Hematopoietic multipotent progenitor cell treated with erythropoietin and hydrocortisone succinate and interleukin-3 and kit ligand, for 15 days (in vitro differentiated cells): ENCODE data around the gene PHF10.
"Not testable (repeated sequence)": the region's sequence is repeated elsewhere in the genome, so short reads cannot be mapped to it uniquely, and the experiment has no call there.

Experiments
- DNase-seq: peaks from one replicate; pipeline ENCODE4 v3.0.0-alpha.2; 2015; ENCODE audit warnings: low spot score

Gene PHF10

DNA sequence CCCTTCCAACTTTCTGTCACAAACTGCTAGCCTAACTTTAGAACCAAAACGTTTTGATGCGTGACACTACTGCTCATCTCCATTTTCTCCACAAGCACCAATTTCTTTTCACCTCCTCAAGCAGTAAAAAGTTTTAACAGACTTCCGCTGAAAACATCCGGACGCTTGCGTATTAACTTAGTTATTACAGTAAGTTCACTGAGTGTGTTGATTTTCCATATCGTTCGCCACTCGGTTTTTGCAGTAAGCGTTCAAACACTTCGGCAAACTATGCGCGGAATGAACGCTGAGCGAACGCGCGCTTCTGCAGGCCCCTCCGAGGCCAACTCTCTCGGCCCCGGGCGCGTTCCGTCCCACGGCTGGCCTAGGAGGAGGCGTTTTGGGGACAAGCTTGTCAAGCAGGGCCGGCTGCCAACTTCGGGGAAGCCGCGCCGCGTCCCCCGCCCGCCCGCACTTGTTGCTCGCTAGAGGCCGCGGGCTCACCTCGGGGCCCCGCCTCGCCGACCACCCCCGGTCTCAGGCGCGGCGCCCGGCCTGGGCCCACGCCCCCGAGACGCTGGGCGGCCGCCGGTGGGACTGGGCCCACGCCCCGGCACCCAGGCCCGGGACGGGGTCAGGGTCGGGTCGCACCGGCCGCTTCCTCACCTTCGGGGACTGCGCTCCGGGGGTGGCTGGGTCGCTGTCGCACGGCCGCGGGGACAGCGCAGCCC lies 945 bp downstream of the PHF10 start:
- peak; percentile 73 for DNase-seq

DNA sequence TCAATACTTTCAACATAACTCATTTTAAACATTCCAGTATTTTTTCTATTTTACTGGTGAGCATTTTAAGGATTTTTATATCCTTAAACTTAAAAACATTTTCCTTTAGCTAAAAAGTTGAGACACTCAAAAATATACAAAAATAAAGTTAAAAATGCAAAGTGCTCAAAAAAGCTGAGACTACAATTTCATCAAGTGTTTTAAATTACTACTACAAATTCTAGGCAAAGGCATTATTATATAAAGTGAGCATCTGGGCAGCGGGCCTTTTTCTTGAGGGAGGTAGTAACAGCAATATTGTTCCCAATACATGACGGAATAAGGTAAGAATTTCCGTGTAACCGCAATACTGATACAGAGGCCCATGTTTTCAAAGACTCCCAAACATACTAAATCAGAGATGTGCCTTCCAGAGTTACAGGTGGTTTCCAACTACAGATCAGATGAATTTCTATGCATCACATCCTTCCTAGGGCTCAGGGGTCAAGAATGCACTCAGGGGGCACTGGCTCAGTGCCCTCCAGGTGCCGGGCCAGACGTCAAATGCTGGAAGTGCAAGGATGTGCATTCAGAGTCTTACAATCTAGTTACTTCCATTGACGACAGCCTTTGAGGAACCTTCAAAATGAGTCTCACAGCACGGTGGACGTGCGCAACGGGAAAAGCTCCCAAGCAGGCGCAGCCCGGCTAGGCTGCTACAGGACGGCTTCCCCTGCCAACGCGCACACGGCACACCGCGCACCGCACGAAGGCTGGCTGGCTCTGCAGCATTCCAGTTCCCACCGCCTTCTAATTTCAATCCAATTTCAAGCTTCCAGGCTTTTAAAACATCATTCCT lies 1.7 kb downstream of the PHF10 start:
- DNase-seq, result peak; percentile 32

DNA sequence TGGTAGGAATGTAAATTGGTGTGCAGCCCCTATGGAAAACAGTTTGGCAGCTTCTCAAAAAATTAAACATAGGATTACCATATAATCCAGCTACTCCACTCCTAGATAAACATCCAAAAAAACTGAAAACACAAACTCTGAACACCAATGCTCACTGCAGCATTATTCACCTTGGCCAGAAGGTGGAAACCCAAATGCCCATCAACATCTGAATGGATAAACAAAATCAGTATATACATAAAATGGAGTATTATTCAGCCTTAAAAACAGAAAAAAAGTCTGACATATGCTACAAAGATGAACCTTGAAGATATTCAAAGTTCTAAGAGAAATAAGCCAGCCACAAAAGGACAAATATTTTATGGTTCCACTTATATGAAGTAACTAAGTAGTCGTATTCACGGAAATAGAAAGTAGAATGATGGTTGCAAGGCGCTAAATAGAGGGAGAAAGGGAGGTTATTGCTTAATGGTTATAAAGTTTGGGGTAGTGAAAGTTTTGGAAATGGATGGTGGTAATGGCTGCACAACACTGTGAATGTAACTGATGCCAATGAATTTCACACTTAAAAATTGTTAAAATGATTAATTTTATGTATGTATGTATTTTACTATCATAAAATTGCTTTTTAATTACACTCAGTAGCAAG lies 4.0 kb downstream of the PHF10 start:
- no peak for DNase-seq

DNA sequence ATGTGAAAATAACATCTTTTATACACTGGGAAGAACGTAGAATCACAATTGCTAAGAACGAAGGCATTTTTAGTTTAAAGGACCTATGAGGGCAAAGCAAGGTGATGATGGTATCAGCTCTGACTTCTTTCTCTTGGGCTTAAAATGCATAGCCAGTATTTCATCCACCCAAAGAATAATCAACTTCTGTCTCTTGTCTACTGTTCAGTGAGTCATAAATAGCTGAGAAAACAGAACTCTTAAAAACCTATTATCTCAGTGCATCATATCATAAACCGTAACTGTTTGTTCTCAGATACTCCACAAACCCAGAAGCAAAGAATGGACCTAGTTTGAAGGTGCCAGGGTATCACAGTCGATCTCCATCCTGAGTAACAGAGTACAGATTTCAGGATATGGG lies 5.2 kb downstream of the PHF10 start:
- DNase-seq, result no peak

DNA sequence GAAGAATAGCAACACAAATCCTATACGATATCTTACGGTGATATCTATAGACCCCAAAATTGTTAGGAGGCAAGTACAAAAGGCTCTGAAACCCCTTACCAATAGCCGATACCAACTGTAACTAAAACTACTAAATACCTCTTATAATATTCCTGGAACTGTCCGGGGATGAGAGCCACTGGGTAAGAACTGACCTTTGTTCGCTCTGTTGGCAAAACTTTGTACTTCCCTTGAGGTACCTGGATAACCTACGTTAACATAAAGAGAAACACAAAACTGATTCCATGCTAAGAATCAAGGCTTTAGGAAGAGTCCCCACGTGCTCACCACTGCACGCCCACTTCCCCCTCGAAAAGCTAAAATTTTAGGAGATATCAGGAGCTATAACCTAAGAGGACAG lies 9.7 kb downstream of the PHF10 start:
- DNase-seq, result no peak

DNA sequence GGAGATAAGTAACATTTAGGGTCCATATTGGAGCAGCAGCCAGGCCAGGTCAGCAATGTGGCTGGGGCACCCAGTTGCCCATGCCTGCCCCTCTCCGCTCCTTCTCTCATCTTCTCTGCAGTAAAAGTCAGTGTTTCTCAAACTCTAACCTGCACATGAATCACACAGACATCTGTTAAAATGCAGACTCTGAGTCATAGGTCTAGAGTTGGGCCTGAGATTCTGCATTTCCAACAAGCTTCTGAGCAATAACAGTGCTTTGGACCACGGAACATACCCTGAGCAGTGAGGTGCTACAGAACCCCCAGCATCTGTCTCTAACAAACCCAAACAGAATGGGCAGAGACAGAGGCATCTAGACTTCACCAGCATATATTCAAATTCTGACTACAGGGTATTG lies 10.1 kb downstream of the PHF10 start:
- no peak for DNase-seq

DNA sequence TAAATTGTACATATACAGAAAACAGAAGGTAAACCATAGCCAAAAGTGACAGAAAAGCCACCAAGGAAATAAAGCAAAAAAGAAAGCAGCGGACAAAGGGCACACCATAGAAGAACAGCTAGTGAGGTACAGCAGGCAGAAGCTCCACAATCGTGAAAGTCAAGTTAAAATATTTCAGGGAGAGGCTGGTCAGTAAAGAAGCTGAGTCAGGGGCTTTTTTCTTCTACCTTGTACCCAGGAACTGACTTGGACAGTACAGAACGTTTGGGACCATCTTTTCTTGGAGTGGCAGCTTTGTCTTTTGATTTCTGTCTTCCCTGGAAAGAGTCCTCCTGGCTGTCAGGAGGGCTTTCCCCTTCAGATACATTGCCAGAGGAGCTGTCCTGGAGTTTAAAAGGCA lies 14.3 kb downstream of the PHF10 start:
- no peak for DNase-seq

DNA sequence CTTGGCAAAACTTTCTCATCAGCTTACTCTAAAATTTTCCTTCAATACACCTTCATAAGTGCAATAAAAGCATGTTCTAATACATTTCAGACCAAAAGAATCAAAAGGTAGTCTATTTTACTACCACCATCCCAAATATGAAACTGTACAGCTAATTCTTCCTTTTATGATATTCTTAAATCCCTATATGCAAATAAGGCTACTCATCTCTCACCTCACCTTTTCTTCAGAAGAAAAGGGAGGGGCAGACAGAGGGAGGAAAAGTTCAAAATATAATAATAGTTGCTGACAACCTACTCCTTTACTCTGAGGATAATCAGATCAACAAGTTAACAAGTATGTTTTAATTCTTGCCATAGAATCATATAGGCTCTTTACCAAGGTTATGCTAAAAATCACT lies 15.0 kb downstream of the PHF10 start:
- DNase-seq, result no peak

DNA sequence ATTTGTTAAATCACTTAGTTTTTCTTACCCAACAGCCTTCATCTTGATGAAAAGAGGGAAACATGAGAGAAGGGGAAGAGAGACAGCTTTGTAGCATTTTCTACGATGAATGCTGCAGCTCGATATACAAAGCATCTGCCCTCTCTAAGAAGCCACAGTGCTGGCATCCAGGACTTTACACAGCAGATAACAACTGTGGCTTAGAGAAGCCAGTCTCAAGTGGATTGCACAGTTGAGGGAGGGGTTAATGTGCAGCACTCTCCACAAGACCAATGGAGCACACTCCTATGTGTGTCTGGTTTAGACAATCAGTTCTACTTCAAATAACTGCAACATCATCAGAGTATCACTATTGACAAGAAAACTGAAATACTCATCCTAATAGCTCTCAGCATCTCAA lies 16.5 kb downstream of the PHF10 start:
- no peak for DNase-seq

- no peak for DNase-seq
These were observed 21.5 kb downstream of the PHF10 start for GRCh38 chr6:169702840-169703246.

- DNase-seq, result peak; percentile 96
These were observed 22.1 kb downstream of the PHF10 start, which contains the start of the genes C6orf120 and WDR27 for GRCh38 chr6:169701954-169702839. Gene C6orf120 (plus strand): TSS chr6:169702126. CDS start chr6:169702460, 334 bp downstream. Gene WDR27 (minus strand): TSS chr6:169702029. CDS start chr6:169689005, 13,024 bp downstream.

DNA sequence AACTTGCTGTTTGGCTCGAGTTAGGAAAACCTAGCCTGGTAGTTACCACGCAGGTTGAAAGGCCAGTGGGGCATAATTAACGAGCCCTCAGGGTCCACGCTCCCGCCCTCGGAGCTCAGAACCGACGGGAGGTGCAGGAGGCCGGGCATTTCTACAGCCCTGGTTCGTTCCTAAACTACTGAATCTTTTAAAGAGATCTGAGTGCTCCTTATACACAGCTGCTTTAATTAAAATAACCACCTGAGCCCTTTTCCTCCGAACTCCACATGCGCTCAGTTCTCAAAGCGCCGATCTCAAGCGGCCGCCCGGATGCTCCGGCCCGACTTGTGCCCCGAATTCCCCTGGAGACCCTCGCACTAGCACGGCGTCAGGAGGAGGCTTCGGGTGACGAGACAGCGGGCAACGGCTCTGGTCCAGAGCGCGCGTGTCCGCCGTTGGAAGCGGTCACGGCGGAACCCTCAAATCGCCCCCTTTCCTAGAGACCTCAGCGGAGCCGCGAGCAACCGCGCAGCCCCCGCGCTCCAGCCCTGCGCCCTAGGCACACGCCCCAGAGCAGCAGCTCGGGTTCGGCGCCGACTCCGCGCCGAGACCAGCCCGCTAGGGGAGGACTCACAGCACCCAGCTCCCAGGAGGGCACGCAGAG lies 22.9 kb downstream of the PHF10 start:
- no peak for DNase-seq

DNA sequence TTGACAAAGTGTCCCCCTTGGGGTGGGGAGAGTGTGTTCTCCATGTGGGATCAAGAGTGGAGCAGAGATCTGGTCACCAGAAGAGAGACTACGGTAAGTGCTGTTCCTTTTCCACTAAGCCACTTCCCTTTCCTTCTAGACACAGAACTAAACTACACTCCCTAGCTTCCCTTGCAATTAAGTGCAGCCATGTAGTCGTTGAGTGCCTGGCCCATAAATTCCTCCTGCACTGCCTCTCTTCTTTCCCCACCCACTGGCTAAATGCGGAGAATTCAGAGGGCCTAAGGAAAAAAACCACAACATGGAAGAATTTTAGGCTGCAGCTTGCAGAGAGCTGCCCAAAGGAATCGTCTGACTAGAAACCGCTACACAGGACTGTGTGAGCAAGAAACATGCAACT lies 24.0 kb downstream of the PHF10 start:
- no peak for DNase-seq

DNA sequence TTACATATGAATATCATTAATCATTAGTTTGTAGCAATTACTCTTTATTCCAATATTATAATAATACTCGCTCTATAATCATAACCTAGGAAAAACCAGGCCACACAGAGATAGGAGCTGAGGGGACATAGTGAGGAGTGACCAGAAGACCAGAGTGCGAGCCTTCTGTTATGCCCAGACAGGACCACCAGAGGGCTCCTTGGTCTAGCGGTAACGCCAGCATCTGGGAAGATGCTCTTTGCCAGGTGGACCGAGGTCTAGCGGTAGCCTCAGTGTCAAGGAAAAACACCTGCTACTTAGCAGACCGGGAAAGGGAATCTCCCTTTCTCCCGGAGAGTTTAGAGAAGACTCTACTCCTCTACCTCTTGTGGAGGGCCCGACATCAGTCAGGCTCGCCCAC lies 27.2 kb downstream of the PHF10 start:
- not testable (repeated sequence) for DNase-seq

GRCh38 chr6:169695131-169695530 lies 29.2 kb downstream of the PHF10 start:
- no peak for DNase-seq

DNA sequence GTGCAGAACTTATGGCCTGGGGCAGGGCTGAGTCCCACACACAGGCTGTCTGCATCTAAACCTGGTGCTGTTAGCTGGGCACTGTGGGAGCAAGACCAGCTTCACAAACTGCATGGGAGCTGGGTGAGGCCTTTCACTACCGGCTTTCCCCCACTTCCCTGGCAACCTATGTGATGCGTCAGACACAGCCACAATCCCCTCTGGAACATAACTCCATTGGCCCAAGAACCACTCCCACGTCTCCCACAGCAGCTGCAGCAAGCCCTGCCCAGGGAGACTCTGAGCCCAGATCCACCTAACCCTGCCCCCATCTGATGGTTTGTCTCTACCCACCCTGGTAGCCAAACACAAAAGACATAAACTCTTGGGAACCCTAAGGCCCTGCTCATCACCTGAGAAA lies 31.8 kb downstream of the PHF10 start:
- DNase-seq, result no peak

DNA sequence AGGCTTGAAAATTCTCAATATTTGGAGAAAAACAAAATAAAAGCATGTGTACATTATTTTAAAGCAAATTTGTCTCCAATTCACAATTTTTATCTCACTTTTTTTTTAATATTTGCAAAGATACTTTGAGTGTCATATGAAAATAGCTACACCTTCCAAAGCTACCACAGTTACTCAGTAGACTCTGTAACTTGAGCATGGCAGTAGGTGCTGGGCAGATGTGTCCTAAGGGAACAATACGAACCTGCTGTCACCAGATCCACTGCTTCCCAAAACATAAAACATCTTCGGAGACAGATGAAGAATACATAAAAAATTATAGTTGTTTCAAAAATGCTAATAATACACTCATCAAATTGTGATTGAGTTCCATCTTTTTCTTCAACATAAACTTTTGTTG lies 33.0 kb downstream of the PHF10 start:
- DNase-seq, result no peak

GRCh38 chr6:169689287-169689686 lies 35.0 kb downstream of the PHF10 start:
- DNase-seq, result no peak

DNA sequence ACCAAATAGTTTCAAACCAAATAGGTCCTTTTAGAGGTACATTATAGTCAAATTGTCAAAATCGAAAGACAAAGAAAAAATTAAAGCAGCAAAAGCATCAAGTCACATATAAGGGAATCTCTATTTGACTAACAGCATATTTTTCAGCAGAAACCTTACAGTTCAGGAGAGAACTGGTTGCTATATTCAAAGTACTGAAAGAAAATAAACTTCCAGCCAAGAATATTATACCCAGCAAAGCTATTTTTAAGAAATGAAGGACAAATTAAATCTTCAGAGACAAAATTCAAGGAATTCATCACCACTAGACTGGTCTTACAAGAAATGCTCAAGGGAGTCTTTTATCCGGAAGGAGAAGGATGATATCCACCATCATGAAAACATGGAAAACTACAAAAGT lies 38.4 kb downstream of the PHF10 start:
- DNase-seq, result no peak

- DNase-seq, result no peak
These were observed 40.2 kb downstream of the PHF10 start for GRCh38 chr6:169684056-169684455.

- no peak for DNase-seq
These were observed 46.0 kb downstream of the PHF10 start for GRCh38 chr6:169678342-169678741.
